Adipocyte (in vitro differentiated cells): Measurements from ENCODE around the gene CCDC171.

Source experiments
- DNase-seq: peaks from one replicate; pipeline ENCODE4 v3.0.0-alpha.2; 2015; ENCODE audit warnings: low read depth
- H3K27me3 ChIP-seq: replicated peaks from 2 replicates; pipeline ENCODE4 v1.7.0; 2013; ENCODE audit warnings: mild to moderate bottlenecking, low read length, moderate library complexity; ENCODE audit not compliant: control insufficient read depth, insufficient read depth
- H3K36me3 ChIP-seq: 2 replicates; pipeline ENCODE4 v1.7.0; 2013; ENCODE audit warnings: low read length, mild to moderate bottlenecking, moderate library complexity; ENCODE audit not compliant: control insufficient read depth, insufficient read depth, severe bottlenecking
- H3K4me1 ChIP-seq: 2 replicates; pipeline ENCODE4 v1.7.0; 2013; ENCODE audit warnings: mild to moderate bottlenecking, low read length, moderate library complexity; ENCODE audit not compliant: control insufficient read depth, insufficient read depth
- H3K4me3 ChIP-seq: 2 replicates; pipeline ENCODE4 v1.7.0; 2013; ENCODE audit warnings: mild to moderate bottlenecking, low read length, moderate library complexity
- H3K9ac ChIP-seq: 2 replicates; pipeline ENCODE4 v1.7.0; 2013; ENCODE audit warnings: mild to moderate bottlenecking, low read length, moderate library complexity
- H3K9me3 ChIP-seq: 2 replicates; pipeline ENCODE4 v1.7.0; 2013; ENCODE audit warnings: mild to moderate bottlenecking, low read length, moderate library complexity; ENCODE audit not compliant: control insufficient read depth

Gene CCDC171

DNA sequence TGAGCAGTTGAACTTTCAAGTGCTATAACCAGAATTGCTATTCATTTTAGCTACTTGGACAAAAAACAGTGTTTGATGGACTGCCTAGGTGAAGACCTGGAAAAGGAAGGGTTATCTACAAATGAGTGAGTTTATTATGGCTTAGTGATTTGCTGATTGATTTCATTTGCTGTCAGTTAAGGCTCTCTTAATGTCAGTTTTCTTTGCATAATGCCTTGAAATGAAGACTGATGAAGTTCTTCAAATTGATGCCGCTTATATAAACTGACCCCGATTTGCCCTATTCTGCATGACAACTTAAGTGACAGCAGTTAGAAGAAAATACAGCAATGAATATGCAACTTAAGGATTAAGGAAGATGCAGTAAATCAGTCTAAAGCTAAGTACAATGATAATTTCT lies 332.6 kb downstream of the CCDC171 start:
- Histone ChIP-seq H3K9me3 (no peaks in the 10 kb centered on the region), H3K27me3 (no peaks in the 10 kb centered on the region), H3K36me3 (no peaks in the 10 kb centered on the region), H3K4me1 (peaks cover 5% of the 10 kb centered on the region), H3K4me3 (no peak overlapping the region), H3K9ac (no peak overlapping the region)
- no peak for DNase-seq

DNA sequence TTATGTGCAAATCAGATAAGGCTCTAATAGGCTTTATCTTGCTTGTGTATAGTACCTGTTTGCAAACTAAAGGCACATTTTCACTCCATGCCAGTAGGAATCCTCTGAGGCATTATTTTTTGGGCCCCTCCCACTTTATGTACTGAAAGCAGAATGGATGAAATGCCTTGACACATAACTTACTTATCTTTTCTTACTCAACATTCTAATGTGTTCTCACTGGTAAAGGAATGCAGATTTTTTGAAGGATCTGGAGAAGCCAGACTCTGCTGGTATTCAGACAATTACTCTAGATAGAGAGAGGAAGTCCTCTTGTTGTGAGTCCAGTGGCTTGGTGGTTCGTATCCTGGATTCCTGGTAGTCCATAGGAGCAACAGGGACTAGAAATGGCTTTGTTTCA lies 336.7 kb downstream of the CCDC171 start:
- Histone ChIP-seq H3K9me3 (peaks cover 5% of the 10 kb centered on the region), H3K27me3 (no peaks in the 10 kb centered on the region), H3K4me3 (no peak overlapping the region), H3K4me1 (peaks cover 5% of the 10 kb centered on the region), H3K36me3 (no peaks in the 10 kb centered on the region), H3K9ac (no peak overlapping the region)
- DNase-seq, result peak; percentile 67

DNA sequence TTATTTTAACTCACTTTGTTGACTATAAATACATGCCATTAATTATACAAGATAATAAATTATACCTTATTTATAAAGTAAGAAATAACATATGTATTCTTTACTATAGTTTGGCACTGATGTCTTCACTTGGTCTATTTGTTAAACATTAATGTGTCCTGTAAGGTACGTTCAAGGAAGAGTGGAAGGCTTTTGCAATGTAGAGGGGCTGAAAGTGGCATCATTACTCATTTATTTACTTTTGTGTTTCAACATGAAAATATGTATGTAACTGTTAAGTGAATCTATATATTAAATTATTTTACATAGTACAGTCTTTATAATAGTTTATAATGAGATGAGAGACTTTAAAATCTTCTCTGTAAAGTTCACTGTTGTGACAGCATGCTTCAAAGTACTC lies 348.7 kb downstream of the CCDC171 start:
- Histone ChIP-seq H3K27me3 (no peaks in the 10 kb centered on the region), H3K36me3 (no peaks in the 10 kb centered on the region), H3K9me3 (peaks cover 2% of the 10 kb centered on the region), H3K9ac (no peak overlapping the region), H3K4me1 (no peaks in the 10 kb centered on the region), H3K4me3 (no peak overlapping the region)
- DNase-seq, result no peak

GRCh38 chr9:15909297-15909696 lies 356.5 kb downstream of the CCDC171 start:
- DNase-seq, result peak; percentile 50
- H3K36me3 ChIP-seq, result no peaks in the 10 kb centered on the region
- H3K4me3 ChIP-seq, result no peak overlapping the region
- H3K9ac ChIP-seq, result no peak overlapping the region
- H3K4me1 ChIP-seq, result peaks cover 14% of the 10 kb centered on the region
- no peaks in the 10 kb centered on the region for H3K9me3 ChIP-seq
- H3K27me3 ChIP-seq, result no peaks in the 10 kb centered on the region

DNA sequence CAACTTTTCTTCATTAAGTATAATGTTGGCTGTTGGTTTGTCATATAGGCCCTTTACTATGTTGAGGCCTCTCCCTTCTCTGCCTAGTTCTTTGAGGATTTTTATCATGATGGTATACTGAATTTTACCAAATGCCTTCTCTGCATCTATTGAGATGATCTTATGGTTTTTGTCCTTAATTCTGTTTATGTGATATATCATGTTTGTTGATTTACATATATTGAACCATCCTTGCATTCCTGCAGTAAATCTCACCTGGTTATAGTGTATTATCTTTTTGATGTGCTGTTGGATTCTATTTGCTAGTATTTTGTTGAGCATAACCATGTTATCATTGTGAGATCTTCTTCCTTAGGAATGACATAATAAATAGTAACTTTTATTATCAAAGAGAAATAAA lies 362.9 kb downstream of the CCDC171 start:
- Histone ChIP-seq H3K27me3 (no peaks in the 10 kb centered on the region), H3K4me3 (no peak overlapping the region), H3K36me3 (no peaks in the 10 kb centered on the region), H3K9me3 (peaks cover 16% of the 10 kb centered on the region), H3K4me1 (no peaks in the 10 kb centered on the region), H3K9ac (no peak overlapping the region)
- no peak for DNase-seq

- H3K9me3 ChIP-seq, result peaks cover 7% of the 10 kb centered on the region
- no peaks in the 10 kb centered on the region for H3K36me3 ChIP-seq
- peak overlapping the region; percentile 17 for H3K9ac ChIP-seq
Measured at GRCh38 chr9:15927161-15927560, 374.3 kb downstream of the CCDC171 start.

GRCh38 chr9:15935661-15936305 lies 382.9 kb downstream of the CCDC171 start:
- DNase-seq, result peak; percentile 76
- Histone ChIP-seq H3K4me1 (peaks cover 26% of the 10 kb centered on the region), H3K36me3 (no peaks in the 10 kb centered on the region), H3K4me3 (no peak overlapping the region), H3K9me3 (peaks cover 7% of the 10 kb centered on the region), H3K27me3 (no peaks in the 10 kb centered on the region), H3K9ac (peak overlapping the region; percentile 7)

More at GRCh38 chr9:15927161-15927560, 374.3 kb downstream of the CCDC171 start:
- Histone ChIP-seq H3K4me3 (peak overlapping the region; percentile 40), H3K27me3 (no peaks in the 10 kb centered on the region), H3K4me1 (peaks cover 20% of the 10 kb centered on the region)
- DNase-seq, result peak; percentile 85

DNA sequence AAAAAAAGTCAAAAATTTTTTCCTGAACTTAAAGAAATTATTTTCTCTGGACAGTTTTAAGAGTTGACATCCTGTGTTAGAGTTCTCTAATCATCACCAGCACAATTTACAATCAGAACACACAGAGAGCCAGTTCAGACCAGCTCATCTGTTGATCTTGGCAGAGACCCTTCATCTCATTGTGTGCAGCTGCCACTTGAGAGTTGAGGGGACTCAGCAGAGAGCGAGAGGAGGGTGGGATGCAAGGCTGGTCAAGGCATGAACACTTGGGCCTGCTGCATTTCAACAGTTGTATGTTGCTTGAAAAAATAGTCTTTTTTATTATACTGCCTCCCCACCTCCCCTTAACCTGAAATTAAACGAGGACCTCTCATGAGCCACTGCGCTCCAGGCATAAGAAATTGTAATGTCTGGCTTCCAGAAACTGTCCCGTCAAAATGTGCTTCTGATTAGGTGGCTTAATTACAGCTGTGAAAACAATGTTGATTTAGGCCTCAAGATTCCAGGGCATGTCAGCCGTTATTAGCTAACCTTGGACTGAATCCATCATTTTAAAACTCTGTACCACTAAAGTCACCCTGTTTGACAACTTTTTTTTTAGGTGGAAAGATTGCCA lies 383.6 kb downstream of the CCDC171 start:
- Histone ChIP-seq H3K9me3 (peaks cover 7% of the 10 kb centered on the region), H3K27me3 (no peaks in the 10 kb centered on the region), H3K9ac (peak overlapping the region; percentile 13), H3K36me3 (no peaks in the 10 kb centered on the region), H3K4me3 (no peak overlapping the region), H3K4me1 (peaks cover 26% of the 10 kb centered on the region)
- peak; percentile 34 for DNase-seq

DNA sequence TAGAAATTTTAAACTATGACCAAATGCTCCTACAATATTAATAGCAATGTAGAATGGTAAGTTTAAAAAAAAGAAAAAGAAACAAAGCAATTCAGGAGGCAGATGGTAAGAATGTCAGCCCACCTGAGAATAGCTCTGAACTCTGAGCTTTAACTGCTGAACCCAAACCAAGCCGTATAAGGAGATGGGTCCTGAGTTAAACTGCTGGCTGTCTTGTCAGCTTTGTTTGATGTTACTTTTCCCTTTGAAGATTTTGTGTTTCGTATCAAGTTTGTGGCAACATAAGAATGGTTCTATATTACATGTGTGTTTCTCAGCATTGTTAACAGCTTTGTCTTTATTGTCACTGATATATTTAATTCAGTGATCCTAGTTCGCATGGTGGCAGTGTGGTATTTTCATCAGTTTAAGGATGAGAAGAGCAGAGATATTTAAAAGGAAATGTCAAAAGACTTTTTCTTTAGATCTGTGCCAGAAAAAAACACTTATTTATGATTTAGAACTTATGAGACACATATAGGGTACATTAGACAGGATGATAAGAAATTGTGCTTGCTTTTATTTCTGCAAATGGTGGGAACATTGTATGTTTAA lies 390.1 kb downstream of the CCDC171 start:
- Histone ChIP-seq H3K36me3 (no peaks in the 10 kb centered on the region), H3K27me3 (no peaks in the 10 kb centered on the region), H3K4me1 (no peaks in the 10 kb centered on the region), H3K9me3 (no peaks in the 10 kb centered on the region), H3K4me3 (no peak overlapping the region), H3K9ac (no peak overlapping the region)
- no peak for DNase-seq

DNA sequence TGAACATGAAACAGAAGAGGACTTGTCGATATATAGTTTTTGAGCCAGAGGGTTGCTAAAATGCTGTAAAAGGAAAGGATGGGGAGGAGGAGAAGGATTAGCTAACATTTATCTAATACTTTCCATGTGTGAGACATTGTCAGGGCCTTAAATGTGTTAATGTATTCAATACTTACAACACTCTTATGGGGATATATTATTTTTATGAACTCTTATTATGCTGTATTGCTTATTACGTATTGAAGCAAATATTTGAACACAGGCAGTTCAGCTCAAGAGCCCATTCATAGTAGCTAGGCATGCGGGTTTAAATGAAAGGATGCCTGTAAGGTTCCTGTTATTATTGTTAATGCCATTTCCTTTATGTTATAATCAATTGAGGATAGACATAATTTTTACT lies 391.5 kb downstream of the CCDC171 start:
- no peaks in the 10 kb centered on the region for H3K4me1 ChIP-seq
- no peak for DNase-seq
- H3K36me3 ChIP-seq, result no peaks in the 10 kb centered on the region
- H3K4me3 ChIP-seq, result no peak overlapping the region
- no peaks in the 10 kb centered on the region for H3K9me3 ChIP-seq
- H3K9ac ChIP-seq, result no peak overlapping the region
- no peaks in the 10 kb centered on the region for H3K27me3 ChIP-seq

- Histone ChIP-seq H3K9me3 (no peaks in the 10 kb centered on the region), H3K4me3 (no peak overlapping the region), H3K9ac (no peak overlapping the region), H3K4me1 (peaks cover 7% of the 10 kb centered on the region), H3K36me3 (no peaks in the 10 kb centered on the region), H3K27me3 (no peaks in the 10 kb centered on the region)
- no peak for DNase-seq
Measured at GRCh38 chr9:15959663-15960062, 406.8 kb downstream of the CCDC171 start.
